HTR-8/SVneo (cell line): Measurements from ENCODE around the gene CHKB.
"Not testable (repeated sequence)": the region's sequence is repeated elsewhere in the genome, so short reads cannot be mapped to it uniquely, and the experiment has no call there.

Experiments
- DNase-seq: peaks from one replicate; pipeline ENCODE4 v3.0.0; 2011; ENCODE audit warnings: low spot score, mixed read lengths; ENCODE audit not compliant: insufficient read length
- FAIRE-seq: peaks from 2 replicates; lab custom pipeline; 2011; peaks lifted over from hg19 to GRCh38; lab: Jason Lieb, UNC

CHKB gene

DNA sequence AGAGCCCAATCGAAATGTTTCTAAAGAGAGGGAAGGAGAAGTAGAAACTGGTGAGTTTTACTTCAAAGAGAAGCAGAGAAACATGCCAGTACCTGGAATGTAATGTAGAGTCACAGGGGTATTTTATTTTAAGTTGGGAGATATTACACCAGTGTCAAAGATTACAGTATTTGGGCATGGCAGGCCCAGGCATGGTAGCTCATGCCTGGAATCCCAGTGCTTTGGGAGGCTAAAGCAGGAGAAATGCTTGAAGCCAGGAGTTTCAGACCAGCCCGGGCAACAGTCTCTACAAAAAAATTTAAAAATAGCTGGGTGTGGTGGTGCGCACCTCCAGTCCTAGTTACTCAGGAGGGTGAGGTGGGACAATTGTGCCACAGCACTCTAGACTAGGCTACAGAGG lies 22.6 kb downstream of the CHKB start:
- FAIRE-seq (no peak), DNase-seq (no peak)

DNA sequence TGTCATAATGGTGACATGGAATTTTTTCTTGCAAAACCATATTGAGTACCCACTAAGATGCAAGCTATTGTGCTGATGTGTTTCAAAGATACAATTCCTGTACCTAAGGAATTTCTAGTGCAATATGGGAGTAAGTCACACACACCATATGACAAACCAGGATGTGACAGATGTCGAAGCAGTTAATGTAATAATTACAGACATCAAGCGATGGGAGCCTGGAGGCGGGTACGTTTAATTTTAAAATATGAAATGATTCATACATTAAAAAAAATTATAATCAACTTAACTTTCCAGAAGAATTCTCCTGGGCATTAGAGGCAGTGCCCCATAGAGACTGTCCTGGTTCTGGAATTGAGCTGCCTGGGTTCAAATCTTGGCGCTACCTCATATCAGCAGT lies 25.9 kb downstream of the CHKB start:
- DNase-seq, result no peak
- FAIRE-seq, result no peak

DNA sequence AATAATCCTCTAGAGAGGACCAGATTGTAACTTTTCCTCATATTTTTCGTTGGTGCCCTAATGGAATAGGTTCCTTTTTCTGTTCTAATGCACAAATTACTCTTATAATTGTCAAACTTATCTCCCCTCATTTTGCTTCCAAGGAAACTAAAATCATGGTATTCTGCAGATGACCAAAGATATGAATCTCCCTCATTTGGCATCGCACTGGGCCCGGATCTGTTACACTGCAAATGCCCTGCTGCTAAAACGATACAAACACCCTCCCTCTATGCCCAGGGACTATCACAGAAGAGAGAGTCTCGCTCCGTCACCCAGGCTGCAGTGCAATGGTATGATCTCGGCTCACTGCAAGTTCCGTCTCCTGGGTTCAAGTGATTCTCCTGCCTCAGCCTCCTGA lies 29.3 kb downstream of the CHKB start:
- FAIRE-seq, result no peak

DNA sequence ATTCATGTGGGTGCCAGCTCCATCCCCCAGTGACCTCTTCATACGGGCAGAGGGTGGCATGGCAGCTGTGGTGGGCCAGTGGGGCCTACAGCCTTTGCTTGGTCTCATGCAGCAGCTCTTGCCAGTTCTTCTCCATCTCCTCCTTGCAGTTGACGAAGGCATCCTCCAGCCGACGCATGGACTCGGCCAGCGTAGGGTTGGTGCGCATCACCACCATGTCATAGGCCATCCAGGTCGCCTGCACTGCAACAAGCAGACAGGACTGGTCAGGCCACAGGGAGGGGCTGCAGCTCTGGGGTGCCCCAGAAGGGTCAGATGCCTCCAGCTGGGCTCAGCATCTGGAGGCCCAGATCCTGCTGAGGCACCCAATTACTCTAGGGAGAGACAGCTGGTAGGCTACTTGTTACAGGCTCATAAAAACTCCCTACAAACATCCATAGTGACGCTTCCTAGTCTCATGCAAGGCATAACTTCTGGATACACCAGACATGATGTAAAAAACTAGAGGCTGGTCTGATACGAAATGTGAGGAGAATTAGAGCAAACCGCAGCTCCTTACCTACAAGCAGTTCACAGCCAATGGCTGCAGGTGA lies 31.4 kb downstream of the CHKB start:
- FAIRE-seq, result no peak
- no peak for DNase-seq

More for the DNA sequence above, 29.3 kb downstream of the CHKB start:
- no peak for DNase-seq

DNA sequence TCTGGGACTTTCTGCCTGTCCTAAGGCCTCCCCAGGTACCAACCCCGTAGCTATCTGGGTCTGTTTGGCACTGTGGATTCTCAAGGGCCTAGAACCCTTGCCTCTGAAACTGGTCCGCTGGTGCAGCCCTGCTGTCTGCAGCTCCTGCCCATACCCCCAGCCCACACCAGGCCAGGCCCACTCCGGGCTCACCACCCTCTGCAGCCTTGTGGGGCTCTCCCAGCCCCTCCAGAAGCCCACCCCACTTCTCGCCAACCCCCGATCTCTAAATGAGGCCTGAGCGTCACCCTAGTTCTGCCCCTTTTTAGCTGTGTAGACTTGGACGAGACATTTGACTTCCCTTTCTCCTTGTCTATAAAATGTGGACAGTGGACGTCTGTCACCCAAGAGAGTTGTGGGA lies 32.3 kb downstream of the CHKB start:
- FAIRE-seq, result no peak
- no peak for DNase-seq

DNA sequence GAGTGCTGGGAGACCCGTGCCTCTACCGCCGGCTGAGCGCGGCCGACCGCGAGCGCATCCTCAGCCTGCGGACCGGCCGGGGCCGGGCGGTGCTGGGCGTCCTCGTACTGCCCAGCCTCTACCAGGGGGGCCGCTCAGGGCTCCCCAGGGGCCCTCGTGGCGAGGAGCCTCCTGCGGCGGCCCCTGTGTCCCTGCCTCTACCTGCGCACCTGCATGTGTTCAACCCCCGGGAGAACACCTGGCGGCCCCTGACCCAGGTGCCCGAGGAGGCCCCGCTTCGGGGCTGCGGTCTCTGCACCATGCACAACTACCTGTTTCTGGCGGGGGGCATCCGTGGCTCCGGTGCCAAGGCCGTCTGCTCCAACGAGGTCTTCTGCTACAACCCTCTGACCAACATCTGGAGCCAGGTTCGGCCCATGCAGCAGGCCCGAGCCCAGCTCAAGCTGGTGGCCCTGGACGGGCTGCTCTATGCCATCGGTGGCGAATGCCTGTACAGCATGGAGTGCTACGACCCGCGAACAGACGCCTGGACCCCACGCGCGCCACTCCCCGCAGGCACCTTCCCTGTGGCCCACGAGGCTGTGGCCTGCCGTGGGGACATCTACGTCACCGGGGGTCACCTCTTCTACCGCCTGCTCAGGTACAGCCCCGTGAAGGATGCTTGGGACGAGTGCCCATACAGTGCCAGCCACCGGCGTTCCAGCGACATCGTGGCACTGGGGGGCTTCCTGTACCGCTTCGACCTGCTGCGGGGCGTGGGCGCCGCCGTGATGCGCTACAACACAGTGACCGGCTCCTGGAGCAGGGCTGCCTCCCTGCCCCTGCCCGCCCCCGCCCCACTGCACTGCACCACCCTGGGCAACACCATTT lies 33.5 kb downstream of the CHKB start:
- FAIRE-seq (no peak), DNase-seq (no peak)

DNA sequence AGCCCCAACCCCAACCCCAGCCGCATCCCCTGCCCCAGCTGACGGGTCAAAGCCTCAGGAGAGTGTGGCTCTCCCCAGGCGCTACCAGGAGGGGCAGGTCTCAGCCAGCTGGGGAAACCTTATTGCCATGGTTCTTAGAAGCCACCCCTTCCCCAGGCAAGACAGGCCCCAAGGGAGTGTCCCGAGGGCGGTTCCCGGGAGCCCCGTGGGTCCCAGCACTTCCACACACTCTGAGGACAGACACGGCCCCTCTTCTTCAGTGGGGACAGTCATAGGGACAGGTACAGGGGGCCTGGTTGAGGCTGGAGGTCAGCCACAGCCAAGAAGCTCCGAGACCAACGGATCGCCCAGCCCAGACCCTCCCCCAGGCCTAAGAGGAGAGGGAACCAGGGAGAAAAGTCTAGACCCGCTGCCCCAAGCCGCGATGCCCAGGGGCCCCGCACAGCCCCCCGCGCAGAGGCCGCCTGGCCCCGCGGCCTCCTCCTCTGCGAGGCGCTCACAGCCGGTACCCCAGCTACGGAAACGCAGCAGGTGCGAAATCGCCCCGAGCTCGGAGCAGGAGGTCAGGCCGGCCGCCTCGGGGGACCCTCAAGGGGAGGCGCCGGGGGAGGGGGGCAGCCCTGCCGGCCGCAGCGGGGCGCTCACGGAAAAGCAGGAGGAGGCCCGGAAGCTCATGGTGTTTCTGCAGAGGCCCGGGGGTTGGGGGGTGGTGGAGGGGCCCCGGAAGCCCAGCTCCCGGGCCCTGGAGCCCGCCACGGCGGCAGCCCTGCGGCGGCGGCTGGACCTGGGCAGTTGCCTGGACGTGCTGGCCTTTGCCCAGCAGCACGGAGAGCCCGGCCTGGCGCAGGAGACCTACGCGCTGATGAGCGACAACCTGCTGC lies 34.4 kb downstream of the CHKB start:
- DNase-seq (no peak), FAIRE-seq (no peak)

DNA sequence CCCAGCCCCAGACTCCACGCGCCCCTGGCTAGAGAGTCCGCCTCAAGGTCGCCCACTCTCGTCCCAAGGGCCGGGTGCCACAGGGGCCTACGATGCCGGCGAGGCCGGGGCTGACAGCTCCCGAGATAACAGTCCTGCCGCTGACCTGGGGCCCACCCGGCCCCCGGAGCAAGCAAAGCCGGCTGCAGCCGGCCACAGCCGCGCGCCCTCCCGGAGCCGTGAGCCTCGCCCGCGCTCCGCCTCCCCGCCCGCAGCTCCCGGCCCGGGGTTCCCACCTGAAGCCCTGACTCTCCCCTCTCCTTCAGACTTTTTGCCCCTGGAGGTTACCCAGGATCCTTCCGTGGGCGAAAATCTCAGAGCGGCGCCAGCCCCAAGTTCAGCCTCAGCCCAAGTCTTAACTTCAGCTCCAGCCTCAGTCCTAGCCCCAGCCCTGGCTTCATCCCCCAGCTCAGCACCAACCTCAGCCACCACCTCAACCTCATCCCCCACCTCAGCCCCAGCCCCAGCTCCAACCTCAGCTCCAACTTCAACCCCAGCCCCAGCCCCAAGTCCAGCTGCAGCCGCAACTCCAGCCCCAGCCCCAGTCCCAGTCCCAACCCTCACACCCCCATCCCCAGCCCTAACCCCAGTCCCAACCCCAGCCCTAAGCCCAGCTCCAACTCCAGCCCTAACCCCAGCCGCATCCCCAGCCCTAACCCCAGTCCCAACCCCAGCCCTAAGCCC lies 35.2 kb downstream of the CHKB start:
- FAIRE-seq, result no peak

DNA sequence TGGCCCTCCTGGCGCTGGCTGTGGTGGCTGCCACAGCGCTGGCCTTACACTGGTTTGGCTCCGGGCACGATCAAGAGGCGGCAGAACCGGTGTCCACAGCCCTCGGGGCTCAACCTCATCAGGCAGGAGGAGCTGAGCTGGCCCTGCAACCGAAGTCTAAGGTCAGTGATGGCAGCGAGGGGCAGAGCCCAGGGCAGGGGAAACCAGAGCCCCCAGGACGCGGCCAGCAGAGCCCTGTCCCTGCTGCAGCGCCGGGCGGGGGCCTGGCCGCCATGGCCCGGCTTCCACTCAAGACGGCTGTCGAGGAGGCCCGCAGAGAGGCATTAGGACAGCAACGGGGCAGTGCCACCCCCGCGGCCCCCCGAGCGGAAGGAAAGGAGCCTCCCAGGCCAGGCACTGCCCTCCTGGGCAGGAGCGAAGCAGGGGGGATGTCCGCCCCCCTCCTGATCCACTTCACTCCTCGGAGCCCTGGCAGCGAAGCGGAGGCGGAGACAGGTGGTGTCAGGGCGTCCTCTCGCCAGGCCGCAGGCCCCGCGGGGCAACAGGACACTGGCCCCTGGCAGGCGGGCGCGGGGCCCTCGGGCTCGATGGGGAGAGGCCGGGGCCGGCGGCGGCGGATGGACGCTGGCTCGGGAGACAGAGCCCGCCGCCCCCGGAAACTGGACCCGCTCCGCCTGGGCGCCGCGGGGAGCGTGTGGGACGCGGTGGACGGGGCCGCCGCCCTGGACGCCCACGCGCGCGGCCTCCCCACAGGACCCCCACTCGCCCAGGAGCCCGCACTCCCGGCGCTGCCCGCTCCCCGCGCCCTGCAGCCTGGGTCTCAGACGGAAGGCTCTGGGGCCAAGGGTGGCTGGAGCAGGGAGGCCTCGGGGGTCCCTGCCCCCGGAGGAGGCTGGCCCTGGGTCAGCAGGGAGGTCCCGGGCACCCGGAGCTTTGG lies 36.1 kb downstream of the CHKB start:
- FAIRE-seq, result no peak
- no peak for DNase-seq

More for the DNA sequence above, 35.2 kb downstream of the CHKB start:
- DNase-seq, result no peak

DNA sequence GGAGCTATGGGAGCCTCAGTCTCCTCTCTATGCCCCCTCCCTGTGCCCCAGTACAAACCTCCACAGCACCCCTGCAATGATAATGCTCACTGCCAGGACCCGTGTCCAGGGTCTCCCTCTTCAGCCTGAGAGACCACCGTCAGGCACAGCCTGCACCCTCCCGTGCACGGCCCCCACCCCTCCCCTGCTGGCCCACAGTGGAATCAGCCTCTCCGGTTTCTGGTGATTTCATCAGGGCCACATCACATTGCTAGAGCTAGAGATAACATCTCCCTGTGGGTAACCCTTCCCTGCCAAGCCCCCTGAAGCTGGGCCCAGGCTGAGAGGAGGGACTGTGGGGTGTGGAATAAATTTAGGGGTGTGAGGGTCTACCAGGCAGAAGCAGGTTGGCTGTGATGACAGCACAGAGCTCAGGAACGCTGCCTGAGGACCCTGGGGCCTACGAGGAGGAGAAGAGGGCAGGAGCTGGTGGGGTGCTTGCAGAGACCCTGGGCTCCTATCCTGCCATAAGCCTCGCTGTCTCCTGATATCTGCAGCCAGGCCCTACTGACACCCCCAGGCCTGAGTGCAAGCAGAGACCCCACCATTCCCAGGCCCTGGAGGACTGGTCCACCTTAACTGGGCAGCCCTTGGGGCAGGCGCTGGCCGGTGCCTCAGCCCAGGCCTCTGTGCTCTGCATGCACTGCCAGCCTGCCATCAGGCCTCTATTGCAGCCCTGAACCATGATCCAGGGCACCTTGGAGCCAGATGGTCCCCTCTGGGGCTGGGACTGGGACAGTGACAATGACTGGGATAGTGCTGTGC lies 36.9 kb downstream of the CHKB start, which contains the start of gene KLHDC7B:
TSS of gene KLHDC7B (plus strand) at position 378 of the 804 bp plus-strand sequence. CDS start at position 723, 345 bp downstream.
- FAIRE-seq, result no peak
- DNase-seq, result no peak

DNA sequence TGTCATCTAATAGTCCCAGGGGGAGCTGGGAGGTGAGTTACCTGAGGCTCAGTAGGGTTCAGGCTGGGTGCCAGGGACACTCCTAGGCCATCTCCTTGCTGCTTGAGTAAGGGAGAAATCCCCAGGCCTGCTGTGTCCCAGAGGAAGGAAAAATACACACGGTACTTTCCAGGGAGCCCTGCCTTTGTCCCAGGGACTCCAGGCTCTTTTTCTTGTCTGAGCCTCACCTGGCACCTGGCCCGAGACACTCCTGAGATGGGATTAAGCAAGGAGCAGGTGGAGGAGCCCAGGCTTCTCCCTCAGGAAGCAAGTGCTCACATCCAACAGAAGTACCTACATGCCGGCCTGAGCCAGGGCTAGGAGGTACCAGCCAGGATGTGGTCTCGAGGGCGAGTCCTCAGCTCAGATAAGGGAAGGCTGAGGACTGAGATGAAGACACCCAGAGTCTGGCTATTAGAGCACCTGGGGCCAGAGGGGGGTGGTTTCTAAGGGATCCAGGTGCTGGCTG lies 37.8 kb downstream of the CHKB start:
- no peak for DNase-seq
- no peak for FAIRE-seq

DNA sequence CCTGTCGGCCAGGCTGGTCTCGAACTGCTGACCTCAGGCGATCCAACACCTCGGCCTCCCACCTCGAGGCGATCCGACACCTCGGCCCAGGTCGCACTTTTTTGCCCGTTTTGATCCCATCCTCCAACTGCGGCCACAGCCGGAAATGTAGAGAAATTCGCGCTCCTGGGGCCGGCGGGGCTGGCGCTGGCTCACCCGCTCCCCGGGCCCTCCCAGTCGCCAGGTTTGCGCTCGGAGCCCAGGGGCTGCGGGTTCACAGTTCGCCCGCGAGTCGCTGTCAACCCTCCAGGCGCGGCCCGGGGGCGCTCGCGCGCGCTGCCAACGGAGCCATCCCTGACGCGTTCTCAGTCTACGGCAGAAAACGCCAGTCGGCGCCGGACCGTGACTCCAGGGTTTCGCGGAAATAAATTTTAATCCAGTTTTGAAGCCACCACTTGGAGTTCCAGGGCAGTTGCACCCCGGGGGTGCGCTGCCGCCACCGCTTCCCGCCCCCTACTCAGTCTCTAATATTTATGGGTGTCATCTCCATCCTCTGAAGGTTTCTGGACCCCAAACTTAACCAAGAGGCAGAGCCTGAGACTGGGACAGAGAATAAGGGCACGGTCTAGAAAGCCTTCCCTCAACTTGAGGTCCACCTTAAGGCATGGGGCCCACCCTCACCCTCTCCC lies 38.4 kb downstream of the CHKB start:
- DNase-seq, result no peak
- FAIRE-seq, result no peak

DNA sequence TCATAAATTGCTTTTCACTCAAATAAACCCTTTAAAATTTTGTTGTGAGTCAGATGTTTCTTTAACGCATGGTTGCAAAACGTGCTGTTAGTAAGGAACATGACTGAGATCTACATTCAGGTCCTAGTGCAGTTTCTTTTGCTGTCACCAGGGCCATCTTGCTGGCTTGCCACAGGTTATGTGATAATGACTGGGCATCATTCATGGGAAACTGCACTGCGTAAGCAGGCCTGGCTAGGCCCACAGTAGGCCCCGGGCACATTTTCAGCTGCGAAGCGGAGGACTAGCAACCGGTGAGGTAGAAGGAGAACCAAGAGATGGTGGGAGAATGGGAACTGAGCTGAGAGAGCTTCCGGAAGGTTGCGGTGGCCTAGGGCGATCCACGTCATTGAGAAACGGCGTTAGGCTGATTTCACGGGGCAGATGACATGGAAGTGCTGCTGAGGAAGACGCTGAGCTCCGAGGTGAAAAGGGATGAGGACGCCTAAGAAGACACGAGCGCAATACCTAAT lies 40.2 kb downstream of the CHKB start:
- FAIRE-seq, result no peak
- no peak for DNase-seq

DNA sequence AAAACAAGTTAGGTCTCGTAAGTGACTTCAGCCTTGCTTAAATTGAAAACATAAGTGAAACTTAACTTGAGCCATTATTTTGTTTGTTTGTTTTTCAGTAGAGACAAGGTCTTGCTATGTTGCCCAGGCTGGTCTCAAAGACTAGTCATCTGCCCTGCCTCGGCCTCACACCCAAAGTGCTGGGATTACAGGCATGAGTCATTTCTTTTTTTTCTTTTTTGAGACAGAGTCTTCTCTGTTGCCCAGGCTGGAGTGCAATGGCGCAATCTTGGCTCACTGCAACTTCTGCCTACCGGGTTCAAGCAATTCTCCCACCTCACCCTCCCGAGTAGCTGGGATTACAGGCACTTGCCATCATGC lies 41.0 kb downstream of the CHKB start:
- DNase-seq, FAIRE-seq: not testable (repeated sequence)

DNA sequence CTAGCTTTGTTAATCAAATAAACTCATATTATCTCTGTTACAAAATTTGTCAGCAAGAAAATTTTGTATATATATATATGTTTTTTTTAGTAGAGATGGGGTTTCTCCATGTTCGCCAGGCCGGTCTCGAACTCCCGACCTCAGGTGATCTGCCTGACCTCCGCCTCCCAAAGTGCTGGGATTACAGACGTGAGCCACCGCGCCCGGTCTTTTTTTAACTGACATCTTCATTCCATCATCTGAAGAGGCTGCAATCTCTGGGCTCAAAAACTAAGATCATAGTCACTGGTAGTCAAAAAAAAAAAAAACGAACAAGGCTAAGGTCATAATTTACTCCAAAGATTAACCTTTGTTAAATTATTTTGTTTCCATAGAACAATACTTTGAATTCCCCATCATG lies 42.3 kb downstream of the CHKB start:
- FAIRE-seq, result no peak
- no peak for DNase-seq

DNA sequence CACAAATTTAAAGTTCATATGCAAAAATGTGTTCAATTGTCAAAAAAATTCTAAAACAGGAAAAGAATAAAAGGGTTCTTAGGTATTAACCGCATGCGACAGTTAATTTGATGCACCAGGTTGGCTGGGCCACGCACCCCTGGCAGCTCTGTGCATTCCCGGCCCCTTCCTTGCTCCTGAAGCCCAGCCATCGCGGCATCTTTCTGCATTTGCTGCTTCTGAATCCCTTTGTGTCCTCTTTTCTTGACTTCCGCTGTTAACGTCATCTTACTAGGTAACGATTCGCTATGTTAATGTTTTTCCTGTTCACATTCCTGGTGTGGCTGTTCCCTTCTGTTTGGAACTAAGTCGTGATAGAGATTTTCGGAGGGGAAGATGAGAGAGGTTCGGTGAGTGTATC lies 44.9 kb downstream of the CHKB start:
- no peak for DNase-seq
- no peak for FAIRE-seq

DNA sequence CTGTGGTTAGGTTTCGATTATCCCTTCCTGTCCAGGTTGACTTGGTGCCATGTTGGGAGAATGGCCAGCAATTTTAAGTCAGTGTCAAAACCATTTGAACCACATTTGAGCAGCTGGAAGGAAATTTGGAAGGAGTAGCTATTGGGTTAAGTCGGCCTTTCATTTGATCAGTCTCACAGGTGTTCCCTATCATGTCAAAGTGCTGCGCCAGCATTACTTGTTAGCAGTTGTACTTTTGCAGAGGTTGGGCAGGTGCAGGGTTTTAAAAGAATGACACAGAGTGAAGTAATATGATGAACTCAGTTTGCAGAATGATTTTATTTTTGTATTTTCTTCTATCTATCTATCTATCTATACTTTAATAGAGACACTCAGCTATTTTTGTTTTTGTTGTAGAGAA lies 46.4 kb downstream of the CHKB start:
- DNase-seq (no peak), FAIRE-seq (no peak)
